ENCODE measurements around the gene MS4A10. TPM values are rescaled to one million over a fixed set of nuclear protein-coding genes. Genes with fewer than 3 reads are reported as not detected.

The MS4A10 gene
- total RNA-seq, 6 experiments from 2014 or later, result not detected

- Histone ChIP-seq H3K4me1 (no peaks in the 10 kb centered on the region), H3K4me3 (no peak overlapping the region), H3K27me3 (no peaks in the 10 kb centered on the region), H3K9me3 (no peaks in the 10 kb centered on the region), H3K36me3 (no peaks in the 10 kb centered on the region), H3K27ac (no peak overlapping the region)
- intact Hi-C loops (cut with DNase I), result no loop called here
- 20% methylated on average over 1 of the region's 4 CpGs for WGBS (ENCODE audit: insufficient coverage, low coverage, low lambda C conversion rate, missing lambda C conversion rate)
- ATAC-seq (peak in 1 of 4 donors; percentile 10), DNase-seq (no peak)
- no peak for TF ChIP-seq POLR2A (IDR thresholded peaks at IDR 0.05)
- TF ChIP-seq CTCF (IDR thresholded peaks at IDR 0.05), result no peak
These were observed 9.0 kb upstream of the MS4A10 start for GRCh38 chr11:60776167-60776566.

GRCh38 chr11:60777106-60777505 lies 8.0 kb upstream of the MS4A10 start:
- intact Hi-C loops (cut with DNase I), result no loop called here
- no peak overlapping the region for H3K27ac ChIP-seq
- WGBS (ENCODE audit: insufficient coverage, low coverage, low lambda C conversion rate, missing lambda C conversion rate), result 47% methylated on average over 3 of the region's 4 CpGs

GRCh38 chr11:60777572-60777971 lies 7.6 kb upstream of the MS4A10 start:
- intact Hi-C loops (cut with DNase I), result no loop called here
- no peaks in the 10 kb centered on the region for H3K27me3 ChIP-seq

More at GRCh38 chr11:60777106-60777505, 8.0 kb upstream of the MS4A10 start:
- Histone ChIP-seq H3K27me3 (no peaks in the 10 kb centered on the region), H3K9me3 (no peaks in the 10 kb centered on the region), H3K36me3 (no peaks in the 10 kb centered on the region), H3K4me1 (no peaks in the 10 kb centered on the region), H3K4me3 (no peak overlapping the region)
- DNase-seq (no peak), ATAC-seq (no peak)
- TF ChIP-seq POLR2A (IDR thresholded peaks at IDR 0.05) (no peak), CTCF (IDR thresholded peaks at IDR 0.05) (no peak)

GRCh38 chr11:60780065-60780464 lies 5.1 kb upstream of the MS4A10 start:
- DNase-seq, result no peak
- no peak for ATAC-seq
- no peaks in the 10 kb centered on the region for H3K9me3 ChIP-seq
- 65% methylated on average over 2 of the region's 2 CpGs for WGBS (ENCODE audit: insufficient coverage, low coverage, low lambda C conversion rate, missing lambda C conversion rate)
- H3K36me3 ChIP-seq, result no peaks in the 10 kb centered on the region
- H3K4me3 ChIP-seq, result no peak overlapping the region
- H3K27me3 ChIP-seq, result no peaks in the 10 kb centered on the region
- no peak overlapping the region for H3K27ac ChIP-seq
- no peaks in the 10 kb centered on the region for H3K4me1 ChIP-seq
- TF ChIP-seq POLR2A (IDR thresholded peaks at IDR 0.05) (no peak), CTCF (IDR thresholded peaks at IDR 0.05) (no peak)
- intact Hi-C loops (cut with DNase I), result no loop called here

More at GRCh38 chr11:60777572-60777971, 7.6 kb upstream of the MS4A10 start:
- Histone ChIP-seq H3K36me3 (no peaks in the 10 kb centered on the region), H3K27ac (no peak overlapping the region), H3K9me3 (no peaks in the 10 kb centered on the region), H3K4me3 (no peak overlapping the region), H3K4me1 (no peaks in the 10 kb centered on the region)
- whole genome bisulfite sequencing (ENCODE audit: insufficient coverage, low coverage, low lambda C conversion rate, missing lambda C conversion rate), result 21% methylated on average over 2 of the region's 2 CpGs
- DNase-seq (peak in 1 of 3 donors; percentile 38), ATAC-seq (peak in 2 of 4 donors; percentile 35 to 49)
- TF ChIP-seq POLR2A (IDR thresholded peaks at IDR 0.05) (no peak), CTCF (IDR thresholded peaks at IDR 0.05) (no peak)

GRCh38 chr11:60780774-60781173 lies 4.4 kb upstream of the MS4A10 start:
- intact Hi-C loops (cut with DNase I), result no loop called here
- Histone ChIP-seq H3K27me3 (no peaks in the 10 kb centered on the region), H3K4me3 (no peak overlapping the region), H3K36me3 (no peaks in the 10 kb centered on the region), H3K9me3 (no peaks in the 10 kb centered on the region), H3K4me1 (no peaks in the 10 kb centered on the region), H3K27ac (no peak overlapping the region)
- ATAC-seq, result no peak
- TF ChIP-seq CTCF (IDR thresholded peaks at IDR 0.05), result no peak
- TF ChIP-seq POLR2A (IDR thresholded peaks at IDR 0.05), result no peak
- no peak for DNase-seq
